T-helper 22 cell (primary cell): ENCODE data around the gene IQGAP2.

Experiments used
- DNase-seq: peaks from one replicate; pipeline ENCODE4 v3.0.0-alpha.2; 2020; ENCODE audit warnings: low read depth

The IQGAP2 gene

DNA sequence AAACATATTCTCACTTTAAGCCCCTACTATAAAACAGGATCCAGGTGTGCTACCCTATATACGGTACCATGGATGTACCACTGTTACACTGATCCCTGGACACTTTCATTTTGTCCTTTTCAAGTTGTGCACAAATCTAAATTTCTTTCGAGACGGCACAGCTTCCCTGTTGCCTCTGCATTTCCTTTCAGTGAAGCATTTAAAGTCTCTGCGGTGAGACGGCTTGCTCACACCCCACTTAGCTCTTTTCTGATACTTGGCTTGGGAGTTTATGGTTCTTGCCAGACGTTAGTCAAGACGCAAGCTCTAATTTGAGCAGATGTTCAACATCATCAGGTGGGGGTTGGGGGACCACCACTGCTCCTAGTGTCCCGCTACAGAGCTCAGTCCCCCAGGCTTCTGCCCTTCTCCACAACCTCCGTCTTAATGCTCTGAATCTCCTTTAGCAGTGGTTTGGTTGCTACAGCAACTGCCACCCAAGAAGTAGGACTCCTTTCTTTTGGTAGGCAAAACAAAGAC lies 204.3 kb downstream of the IQGAP2 start:
- no peak for DNase-seq

DNA sequence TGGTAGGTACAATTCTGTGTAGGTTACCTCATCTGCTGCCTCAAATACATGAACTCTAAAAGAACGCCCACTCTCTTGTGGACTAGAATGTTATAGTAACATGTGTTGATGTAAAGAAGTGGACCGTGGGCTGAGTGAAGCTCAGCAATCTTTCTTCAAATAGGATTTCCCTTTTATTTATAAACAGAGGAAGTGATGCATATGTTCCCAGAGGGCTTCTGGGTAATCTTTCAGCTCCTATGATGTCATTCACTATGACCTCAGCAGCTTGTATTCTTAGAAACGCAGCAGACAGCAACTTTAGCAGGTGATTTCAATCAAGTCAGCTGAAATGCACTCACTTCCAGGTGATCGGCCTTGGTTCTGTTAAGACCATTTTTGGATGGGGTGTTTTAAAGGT lies 205.7 kb downstream of the IQGAP2 start:
- no peak for DNase-seq

- no peak for DNase-seq
These were observed 207.1 kb downstream of the IQGAP2 start for GRCh38 chr5:76610196-76610595.

GRCh38 chr5:76612942-76613341 lies 209.9 kb downstream of the IQGAP2 start:
- DNase-seq: no peak

GRCh38 chr5:76615759-76616158 lies 212.7 kb downstream of the IQGAP2 start:
- DNase-seq: no peak

GRCh38 chr5:76616206-76616605 lies 213.1 kb downstream of the IQGAP2 start:
- no peak for DNase-seq

- no peak for DNase-seq
These were observed 214.1 kb downstream of the IQGAP2 start for GRCh38 chr5:76617229-76617628.

GRCh38 chr5:76617675-76618074 lies 214.6 kb downstream of the IQGAP2 start:
- DNase-seq: no peak

DNA sequence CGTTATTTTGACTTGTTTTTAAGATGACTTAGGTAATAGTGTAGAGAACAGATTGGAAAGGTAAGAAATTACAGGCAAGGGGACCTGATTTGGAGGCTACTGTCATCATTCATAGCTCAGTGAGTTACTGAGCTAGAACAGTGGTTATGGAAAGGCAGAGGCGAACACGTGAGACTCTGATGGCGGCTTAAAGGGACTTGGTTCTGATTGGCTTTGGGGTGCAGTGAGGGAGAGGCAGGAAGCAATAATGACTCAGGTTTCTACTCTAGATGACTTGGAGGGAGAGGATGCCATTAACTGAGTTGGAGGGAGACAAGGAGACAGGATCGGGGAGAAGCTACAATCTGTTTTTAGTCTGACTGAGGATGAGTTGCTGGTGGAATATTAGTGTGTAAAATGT lies 217.1 kb downstream of the IQGAP2 start:
- DNase-seq: no peak

GRCh38 chr5:76622076-76622475 lies 219.0 kb downstream of the IQGAP2 start:
- no peak for DNase-seq

- DNase-seq: no peak
These were observed 220.0 kb downstream of the IQGAP2 start, which contains the start of gene F2RL2 for GRCh38 chr5:76622973-76623596. Gene F2RL2 (minus strand): TSS chr5:76623403. CDS start chr5:76623230, 173 bp downstream.

DNA sequence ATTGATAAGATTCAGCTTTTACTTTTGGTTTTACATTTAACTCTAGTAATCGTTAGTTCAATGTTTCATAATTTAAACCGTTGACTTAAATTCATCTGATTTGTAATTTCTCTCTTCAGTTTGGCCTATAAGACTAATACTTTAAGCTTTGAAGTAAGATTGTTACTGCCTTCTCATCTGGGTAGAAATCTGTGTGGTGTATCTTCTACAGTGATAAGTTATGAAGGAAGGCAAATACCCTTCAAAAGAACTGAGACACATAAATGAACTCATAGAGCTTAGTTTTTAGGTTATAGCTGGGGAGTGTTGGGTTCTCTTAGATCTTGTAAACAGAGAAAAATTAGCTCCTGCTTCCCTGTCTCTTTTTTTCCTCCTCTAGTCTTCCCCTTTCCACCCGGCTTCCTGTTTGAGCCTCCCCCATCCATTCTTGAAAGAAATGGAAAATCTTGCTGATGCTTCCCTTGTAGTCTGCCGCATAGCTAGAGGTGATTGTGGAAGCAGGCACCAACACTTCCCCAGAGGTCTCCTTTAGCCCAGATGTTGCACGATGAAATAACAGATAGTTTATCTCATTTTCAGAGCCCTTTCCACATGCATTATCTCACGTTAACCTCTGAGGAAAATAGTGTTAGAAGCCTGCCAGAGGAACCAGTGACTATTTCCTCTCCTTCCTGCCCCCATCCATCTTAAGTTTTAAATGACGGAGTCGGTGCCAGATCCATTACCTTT lies 222.2 kb downstream of the IQGAP2 start:
- no peak for DNase-seq

- DNase-seq: no peak
These were observed 223.7 kb downstream of the IQGAP2 start for GRCh38 chr5:76626738-76627137.

- DNase-seq: no peak
These were observed 231.6 kb downstream of the IQGAP2 start for GRCh38 chr5:76634661-76635060.

DNA sequence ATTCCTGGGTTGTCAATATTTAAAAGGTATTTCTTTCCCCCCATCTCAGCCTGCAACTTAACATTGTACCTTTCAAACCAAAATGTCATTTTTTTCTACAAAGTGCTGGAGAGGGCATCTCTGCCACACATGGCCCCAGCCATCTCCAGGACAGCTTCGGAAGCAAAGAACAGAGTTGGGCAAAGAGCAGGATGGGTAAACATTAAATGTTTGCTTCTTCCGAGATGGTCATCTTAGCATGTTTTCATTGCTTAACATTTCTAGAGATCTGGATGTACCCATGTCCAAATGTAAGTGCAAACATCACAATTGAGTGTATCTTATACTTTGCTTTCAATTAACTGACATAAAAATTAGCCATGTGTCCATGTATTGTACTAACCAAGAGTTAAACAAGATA lies 234.4 kb downstream of the IQGAP2 start:
- DNase-seq: no peak

DNA sequence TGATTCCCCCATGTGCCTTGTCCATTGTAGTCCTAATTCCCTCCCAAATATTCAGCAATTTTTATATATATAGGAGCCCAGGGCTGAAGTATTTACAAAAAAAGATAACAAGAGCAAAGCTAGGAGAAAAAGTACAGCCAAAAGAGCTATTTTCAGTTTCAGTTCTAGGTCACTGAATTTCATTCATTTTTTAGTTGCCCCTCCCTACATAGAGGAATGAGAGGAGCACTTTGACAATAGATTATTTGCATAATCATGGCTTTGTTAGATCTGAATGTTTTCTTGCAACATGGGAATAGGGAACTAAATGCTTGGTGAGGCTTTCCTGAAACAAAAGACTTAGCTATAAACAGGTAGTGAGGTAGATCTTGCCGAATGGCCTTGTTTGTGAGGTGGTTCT lies 235.4 kb downstream of the IQGAP2 start:
- DNase-seq: no peak

DNA sequence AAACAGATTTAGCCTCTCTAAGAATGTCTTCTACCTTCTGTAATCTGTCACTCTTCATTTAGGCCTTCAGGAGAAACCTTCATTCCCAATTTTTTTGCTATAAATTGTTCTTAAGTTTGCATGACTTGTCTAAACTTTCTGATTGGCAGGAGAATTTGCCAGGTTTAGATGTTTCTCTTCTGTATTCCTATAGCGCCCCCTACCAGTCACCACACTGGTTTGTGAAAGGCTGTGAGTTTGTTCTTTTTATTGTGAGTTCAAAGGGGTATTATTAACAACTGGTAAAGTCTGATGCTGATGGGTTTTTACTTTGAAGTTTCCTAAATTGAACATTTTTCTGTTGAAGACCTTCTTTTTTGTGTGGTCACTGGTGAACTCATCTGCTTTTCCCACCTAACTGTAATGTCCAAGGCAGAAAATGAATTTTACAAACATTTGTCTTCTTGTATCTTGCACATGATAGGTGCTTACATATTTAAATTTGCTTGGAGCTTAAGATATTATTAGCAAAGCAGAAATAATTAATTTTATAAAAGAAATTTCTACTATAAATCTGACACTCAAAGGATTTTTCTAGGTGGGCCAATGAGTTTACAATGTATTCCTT lies 238.5 kb downstream of the IQGAP2 start:
- peak; percentile 9 for DNase-seq

DNA sequence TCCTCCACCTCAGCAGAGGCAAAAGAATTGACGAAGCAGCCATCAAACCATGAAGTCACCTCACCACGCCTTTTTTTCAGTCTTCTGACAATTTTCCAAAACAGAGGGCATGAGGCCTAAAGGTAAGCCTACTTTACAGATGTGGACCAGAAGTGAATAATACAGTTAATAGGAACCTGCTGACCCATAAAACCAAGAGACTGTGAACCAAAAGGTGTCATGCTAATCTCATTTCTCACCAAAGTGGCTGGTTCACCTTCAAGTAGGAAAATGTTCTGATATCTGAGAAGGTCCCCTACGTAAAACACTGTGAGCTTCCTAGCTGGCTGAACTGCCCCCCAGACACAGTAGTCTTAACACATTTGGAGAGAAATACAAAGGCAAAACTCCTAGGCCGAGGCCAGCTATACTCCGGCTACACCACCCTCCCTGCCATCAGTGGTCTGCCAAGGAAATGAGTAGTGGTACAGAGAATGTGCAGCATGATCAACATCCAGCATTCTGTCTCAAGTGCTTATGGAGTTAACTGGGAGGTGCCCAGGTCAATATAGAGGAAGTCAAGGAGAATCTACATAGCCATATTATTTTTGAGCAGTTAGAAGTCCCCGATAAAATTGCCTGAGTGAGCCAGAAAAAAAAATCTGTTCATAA lies 239.4 kb downstream of the IQGAP2 start:
- DNase-seq: no peak

GRCh38 chr5:76643371-76643770 lies 240.3 kb downstream of the IQGAP2 start:
- DNase-seq: no peak

DNA sequence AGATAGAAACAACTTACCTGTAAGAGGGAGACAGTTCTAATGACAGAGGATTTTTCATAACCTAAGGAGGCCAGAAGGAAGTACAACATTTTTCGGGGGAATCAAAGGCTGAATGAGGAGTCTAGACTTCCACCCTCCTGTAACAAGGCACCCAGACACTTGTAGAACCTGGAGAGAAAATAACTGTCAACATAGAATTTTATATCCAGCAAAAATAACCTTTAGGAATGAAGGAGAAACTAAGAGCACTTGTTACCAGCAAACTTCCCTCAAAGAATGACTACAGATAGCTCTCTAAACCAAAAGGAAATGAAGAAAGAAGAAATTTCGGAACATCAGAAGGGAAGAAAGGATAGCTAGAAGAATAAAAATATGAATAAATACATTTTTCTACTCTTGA lies 246.1 kb downstream of the IQGAP2 start:
- no peak for DNase-seq

DNA sequence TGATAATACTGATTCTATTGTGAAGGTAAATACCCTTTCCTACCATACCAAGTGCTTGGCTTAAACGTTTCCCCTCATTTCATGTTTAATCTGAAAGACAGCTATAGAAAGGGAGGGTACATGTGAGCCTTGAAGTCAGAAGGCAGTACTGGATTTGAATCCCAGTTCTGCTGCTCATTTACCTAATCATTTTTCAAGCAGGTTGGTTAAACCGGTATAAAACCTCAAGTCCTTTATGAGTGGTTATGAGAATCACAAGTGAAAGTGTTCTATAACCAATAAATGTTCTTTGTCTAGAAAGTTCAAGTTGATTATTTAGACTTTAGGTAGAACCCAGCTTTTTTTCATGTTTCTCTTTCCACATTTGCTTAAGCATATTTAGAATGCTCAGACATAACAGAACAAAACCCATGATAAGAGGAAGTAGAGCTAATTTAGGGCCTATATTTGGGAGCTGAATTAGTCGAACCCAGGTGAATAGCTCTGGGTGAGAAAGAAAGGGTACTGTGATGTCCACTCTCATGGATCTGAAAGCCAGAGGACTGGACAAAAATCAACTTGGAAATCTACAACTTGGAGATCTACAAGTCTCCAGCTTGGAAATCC lies 249.8 kb downstream of the IQGAP2 start:
- DNase-seq: no peak

- DNase-seq: no peak
These were observed 254.0 kb downstream of the IQGAP2 start for GRCh38 chr5:76657091-76657490.
